Hematopoietic multipotent progenitor cell treated with erythropoietin and hydrocortisone succinate and interleukin-3 and kit ligand, for 4 days (in vitro differentiated cells): ENCODE measurements around the gene CALHM5.
"Not testable (repeated sequence)": the region's sequence is repeated elsewhere in the genome, so short reads cannot be mapped to it uniquely, and the experiment has no call there.

Experiments
- DNase-seq: peaks from one replicate; pipeline ENCODE4 v3.0.0-alpha.2; 2015

Gene CALHM5

GRCh38 chr6:116511424-116512110 lies at the start of gene CALHM5:
Gene CALHM5, plus strand, starts transcription at chr6:116511639. Its CDS starts 58 bp downstream, at chr6:116511697.
- peak; percentile 43 for DNase-seq

GRCh38 chr6:116461932-116462885 lies 49.2 kb upstream of the CALHM5 start:
- DNase-seq = peak; percentile 81

- DNase-seq = no peak
These were observed 48.1 kb upstream of the CALHM5 start for GRCh38 chr6:116463301-116463700.

DNA sequence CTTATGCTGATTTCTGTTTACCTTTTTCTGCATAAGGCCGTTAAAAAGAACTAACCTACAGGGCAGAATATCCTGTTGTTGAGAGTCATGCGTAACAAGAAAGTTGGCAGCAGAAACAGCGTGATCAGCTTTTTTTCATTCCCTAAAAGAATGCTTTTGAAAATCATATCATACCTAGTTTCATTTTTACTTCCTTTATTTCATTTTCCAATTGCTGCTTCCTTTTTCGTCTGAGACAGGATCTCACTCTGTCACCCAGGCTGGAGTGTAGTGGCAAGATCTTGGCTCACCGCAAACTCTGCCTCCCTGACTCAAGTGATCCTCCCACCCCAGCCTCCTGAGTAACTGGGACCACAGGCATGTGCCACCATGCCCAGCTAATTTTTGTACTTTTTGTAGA lies 46.2 kb upstream of the CALHM5 start:
- peak; percentile 78 for DNase-seq

DNA sequence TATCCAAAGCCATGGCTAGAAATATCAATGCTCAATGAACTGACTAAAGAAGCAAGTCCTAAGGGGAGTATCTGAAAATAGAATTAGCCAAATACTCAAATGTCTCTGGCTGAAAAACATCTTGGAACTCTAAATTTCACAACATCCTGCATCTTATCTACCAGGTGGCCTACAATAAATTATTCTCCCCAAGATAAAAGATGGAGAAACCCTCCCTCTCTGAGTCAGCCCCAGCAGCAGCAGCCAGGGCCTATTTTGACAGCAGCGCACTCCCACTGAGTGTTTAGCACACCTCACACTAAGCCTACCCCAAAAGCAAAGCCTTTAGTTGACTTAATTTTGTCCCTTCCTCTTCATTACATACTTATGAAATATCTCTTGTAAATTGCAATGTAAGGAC lies 44.3 kb upstream of the CALHM5 start:
- DNase-seq = no peak

- DNase-seq = no peak
These were observed 43.9 kb upstream of the CALHM5 start for GRCh38 chr6:116467514-116467913.

DNA sequence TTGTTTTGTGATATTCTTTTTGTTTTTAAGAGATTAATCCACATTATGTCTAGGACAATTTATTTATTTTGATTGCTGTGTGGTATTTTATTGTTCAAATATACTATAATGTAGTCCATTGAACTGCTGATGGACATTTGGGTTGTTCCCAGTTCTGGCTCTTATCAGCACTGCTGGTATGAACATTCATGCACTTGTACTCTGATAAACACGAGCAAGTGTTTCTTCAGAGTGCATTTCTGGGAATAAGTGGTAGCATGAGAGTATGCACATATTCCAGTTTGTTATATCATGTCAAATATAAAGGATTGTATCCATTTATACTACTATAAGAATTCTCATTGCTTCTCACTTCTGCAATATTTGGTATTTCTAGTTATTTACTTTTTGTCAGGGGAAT lies 43.1 kb upstream of the CALHM5 start:
- peak; percentile 63 for DNase-seq

GRCh38 chr6:116471531-116471930 lies 39.9 kb upstream of the CALHM5 start:
- no peak for DNase-seq

- DNase-seq = no peak
These were observed 38.7 kb upstream of the CALHM5 start for GRCh38 chr6:116472706-116473105.

GRCh38 chr6:116475141-116475540 lies 36.3 kb upstream of the CALHM5 start:
- peak; percentile 55 for DNase-seq

GRCh38 chr6:116476002-116476678 lies 35.3 kb upstream of the CALHM5 start:
- peak; percentile 87 for DNase-seq

- no peak for DNase-seq
These were observed 28.7 kb upstream of the CALHM5 start for GRCh38 chr6:116482780-116483179.

- DNase-seq = no peak
These were observed 27.8 kb upstream of the CALHM5 start for GRCh38 chr6:116483616-116484015.

DNA sequence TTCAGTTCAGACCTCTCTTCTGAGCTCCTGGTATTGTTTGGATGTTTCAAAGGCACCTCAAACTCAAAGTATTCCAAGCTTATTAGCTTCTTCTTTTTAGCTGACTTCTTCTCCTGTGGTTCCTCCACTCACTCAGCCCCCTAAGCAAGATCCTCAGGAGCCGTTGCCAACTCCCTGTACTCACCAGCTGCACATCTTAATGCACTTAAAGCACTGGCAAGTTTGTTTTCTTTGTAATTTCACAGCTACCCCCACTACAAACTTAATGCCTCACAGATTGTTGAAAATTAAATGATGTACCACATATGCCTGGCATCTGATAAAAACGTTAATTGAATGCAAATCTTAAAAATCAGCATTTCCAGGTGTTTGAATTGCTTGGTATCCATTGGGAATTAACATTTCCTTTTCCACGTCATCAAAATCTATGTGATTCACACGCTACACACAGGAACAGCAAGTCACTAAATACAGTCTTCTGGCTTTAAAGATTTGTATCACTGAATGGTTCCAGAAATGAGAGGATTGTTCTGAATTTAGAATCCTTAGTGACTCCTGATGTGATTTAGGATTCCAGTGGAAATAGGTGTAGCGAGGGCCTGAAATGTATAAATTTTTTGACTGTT lies 25.8 kb upstream of the CALHM5 start:
- DNase-seq = no peak

DNA sequence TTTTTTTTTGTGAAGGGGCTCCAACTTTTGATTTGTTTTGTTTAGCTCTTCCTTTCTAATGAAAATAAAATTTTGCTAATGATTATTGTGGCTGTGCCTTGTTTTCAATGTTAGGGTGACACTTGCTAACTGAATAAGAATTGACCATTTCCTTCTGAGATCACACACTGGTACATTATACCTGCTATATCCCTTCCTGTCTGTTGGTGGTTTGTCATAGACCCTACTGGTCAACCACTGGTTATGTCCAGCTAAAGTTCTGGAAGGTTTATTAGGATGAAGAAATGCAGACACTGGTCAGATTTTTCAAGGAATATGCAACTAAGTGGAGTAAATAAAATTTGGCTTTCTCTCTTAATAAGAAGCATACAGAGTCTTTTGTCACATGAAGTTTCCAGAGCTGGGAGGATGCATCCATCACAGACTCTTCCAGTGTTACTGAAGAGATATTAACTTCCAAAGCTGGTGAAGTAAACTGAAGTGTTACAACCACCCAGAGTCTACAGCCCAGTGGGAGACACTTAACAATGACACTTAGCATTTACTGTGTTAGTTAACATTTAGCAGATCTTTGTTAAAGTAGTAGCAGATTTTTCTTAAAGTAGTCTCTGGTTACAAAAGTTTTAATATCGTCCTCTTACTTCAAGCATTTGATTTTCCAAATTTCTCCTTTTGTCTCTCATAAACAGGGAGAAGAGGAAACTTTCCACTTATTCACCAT lies 19.7 kb upstream of the CALHM5 start:
- DNase-seq = peak; percentile 13

DNA sequence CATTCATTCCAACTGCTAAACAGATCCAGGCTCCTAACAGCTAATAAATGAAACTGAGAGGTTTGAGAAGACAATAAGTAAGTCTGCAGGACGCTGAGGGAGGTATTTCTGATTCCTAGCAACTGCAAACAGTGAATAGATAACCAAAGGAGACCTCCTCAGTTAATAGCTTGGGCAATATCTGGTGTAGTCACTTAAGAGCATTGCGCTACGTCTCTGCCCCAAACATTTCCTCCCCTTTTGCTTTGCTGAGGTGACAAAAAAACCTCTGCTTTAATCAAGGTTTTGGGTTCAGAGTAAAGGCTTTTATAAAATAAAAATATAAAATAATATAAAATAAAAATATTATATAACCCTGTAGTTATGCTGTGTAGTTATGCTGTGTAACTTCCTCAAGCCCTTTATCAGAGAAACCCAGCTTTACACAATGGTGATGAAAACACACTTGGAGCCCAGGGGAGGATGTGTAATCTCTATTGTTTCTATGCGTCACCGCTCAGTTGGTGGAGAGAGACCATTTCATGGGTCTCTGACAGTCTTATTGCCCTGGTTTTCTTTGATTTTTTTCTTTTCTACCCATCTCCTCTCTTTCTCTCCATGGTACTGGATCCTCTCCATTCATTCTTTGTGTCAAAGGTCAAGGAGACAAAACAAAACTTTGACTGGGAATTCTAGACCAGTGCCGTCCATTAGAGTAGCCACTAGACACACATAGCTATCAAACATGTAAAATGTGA lies 18.9 kb upstream of the CALHM5 start:
- peak; percentile 95 for DNase-seq

- not testable (repeated sequence) for DNase-seq
These were observed 16.3 kb upstream of the CALHM5 start for GRCh38 chr6:116495161-116495560.

GRCh38 chr6:116497113-116497676 lies 14.2 kb upstream of the CALHM5 start:
- DNase-seq = no peak

DNA sequence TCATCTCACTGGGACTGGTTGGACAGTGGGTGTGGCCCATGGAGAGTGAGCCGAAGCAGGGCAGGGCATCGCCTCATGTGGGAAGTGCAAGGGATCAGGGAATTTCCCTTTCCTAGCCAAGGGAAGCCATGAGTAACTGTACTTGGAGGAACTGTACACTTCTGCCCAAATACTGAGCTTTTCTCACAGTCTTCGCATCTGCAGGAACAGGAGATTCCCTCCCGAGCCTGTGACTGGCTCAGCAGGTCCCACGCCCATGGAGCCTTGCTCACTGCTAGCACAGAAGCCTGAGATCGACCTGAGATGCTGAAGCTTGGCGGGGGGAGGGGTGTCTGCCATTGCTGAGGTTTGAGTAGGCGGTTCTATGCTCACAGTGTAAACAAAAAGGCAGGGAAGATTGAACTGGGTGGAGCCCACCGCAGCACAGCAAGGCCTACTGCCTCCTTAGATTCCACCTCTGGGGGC lies 10.4 kb upstream of the CALHM5 start:
- no peak for DNase-seq

DNA sequence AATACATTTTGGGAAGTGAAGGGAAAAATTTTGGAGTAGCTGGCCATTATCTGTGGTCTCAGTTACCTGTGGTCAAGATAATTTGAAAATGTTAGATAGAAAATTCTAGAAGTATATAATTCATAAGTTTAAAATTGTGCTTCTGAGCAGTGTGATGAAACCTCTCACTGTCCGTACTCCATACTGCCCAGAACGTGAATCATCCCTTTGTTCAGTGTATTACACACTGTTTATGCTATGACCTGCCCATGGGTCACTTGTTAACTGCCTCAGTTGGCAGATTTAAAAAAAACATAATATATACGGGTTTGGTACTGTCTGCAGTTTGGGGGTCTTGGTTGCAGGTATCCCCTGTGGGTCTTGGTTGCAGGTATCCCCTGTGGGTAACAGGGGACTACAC lies 4.1 kb upstream of the CALHM5 start:
- DNase-seq = no peak

DNA sequence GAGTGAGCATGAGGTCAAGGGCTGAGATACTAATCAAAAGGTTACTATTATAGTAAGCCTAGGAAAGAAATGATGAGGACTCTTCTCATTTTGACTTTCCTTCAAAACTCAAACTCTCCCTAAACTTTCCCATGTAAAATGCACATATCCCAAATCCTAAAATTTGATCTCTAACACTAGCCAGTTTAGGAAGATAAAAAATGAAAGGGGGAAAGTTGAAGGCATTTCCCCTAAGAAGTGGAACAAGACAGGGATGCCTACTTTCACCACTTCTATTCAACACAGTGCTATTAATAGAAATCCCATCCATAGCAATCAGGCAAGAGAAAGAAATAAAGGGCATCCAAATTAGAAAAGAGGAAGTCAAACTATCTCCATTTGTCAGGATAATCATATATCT lies 2.9 kb upstream of the CALHM5 start:
- no peak for DNase-seq
